GM12873 (cell line): Measurements from ENCODE around the gene LRRC47.

ENCODE experiments used
- TF ChIP-seq, protein P1 (sequence below): IDR thresholded peaks from 2 replicates; pipeline ENCODE4 v1.5.1; 2012; ENCODE audit warnings: low read depth, mild to moderate bottlenecking, moderate library complexity, low read length, control low read depth; ENCODE audit not compliant: insufficient read depth; ENCODE audit errors: missing control alignments

The LRRC47 gene

DNA sequence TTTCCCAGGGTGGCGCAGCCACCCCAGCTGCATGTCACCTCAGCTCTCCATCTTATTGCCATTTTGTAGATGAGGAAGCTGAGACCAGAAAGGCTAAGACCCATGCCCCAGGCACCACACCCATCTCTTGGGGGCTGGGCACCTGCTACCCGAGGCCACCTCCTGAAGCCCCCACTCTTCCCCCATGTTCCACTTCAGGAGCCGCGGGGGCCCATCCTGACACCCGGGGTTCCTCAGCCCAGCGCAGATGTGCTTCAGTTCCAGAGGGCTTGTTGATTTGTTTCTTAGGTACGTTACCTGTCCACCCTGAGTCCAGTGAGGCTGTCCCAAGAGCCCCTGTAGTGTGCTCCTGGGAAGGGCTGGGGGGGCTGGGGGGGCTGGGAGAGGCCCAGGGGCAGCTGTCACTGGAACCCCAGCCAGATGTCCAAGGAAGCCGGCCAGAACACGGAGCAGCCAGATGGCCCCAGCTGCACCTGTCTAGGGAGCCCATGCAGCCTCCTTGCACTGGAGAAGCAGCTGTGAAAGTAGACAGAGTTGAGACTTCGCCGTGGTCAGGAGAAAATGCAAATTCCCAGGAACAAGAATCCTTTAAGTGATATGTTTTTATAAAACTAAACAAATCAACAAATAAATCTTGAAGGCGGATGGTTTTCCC is 61.1 kb downstream of the LRRC47 start:
- TF ChIP-seq, protein P1, sequence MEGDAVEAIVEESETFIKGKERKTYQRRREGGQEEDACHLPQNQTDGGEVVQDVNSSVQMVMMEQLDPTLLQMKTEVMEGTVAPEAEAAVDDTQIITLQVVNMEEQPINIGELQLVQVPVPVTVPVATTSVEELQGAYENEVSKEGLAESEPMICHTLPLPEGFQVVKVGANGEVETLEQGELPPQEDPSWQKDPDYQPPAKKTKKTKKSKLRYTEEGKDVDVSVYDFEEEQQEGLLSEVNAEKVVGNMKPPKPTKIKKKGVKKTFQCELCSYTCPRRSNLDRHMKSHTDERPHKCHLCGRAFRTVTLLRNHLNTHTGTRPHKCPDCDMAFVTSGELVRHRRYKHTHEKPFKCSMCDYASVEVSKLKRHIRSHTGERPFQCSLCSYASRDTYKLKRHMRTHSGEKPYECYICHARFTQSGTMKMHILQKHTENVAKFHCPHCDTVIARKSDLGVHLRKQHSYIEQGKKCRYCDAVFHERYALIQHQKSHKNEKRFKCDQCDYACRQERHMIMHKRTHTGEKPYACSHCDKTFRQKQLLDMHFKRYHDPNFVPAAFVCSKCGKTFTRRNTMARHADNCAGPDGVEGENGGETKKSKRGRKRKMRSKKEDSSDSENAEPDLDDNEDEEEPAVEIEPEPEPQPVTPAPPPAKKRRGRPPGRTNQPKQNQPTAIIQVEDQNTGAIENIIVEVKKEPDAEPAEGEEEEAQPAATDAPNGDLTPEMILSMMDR = no peak

DNA sequence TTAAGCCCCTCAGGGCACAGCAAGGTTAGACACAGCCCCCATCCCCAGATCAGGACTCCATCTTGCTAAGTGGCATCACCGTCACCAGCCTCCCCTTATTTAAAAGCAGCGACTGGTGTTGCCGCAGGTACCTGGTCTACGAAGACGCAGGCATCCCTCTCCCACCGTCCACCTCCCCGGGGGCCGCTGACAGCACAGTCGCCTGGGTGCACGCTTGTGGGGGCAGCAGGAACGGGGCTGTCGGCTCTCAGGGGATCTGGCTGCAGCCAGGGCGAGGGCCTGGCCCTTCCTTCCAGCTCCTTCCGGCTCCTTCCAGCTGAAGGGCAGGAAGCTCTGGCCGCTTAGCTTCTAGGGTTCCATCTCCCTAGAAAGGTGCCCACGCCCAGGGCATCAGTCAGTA is 61.7 kb downstream of the LRRC47 start:
- TF ChIP-seq, protein P1 = no peak

DNA sequence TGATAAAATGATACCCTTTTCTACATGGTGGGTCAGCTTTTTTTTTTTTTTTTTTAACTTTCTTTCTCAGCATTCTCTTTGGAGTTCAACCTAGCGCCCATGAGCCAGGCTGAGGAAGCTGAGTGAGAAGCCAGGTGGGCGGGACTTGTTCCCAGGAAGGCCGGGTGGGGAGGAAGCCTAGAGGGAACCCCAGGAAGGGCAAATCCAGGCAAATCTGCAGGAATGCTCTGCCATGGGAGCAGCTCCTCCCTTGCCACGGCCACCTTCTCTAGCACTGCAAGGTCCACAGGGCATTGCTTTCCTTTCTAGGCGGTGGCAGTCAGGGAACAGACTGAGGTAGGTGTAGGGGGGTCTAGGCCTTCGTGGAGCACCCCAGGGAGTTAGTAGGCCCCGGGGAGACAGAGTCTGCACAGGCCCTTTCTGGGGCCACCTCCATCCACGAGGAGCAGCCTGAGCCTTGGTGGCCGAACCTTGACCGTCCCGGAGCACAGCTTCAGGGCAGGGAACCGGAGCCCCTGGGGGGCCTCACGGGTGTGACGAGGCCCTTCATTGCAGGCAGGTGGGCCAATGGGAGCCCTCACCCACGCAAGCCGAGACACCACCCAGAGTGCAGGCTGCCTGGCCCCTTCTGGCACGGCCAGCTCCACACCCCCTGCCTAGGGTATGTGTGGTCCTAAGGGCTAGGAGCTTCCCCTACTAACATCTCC is 62.3 kb downstream of the LRRC47 start:
- TF ChIP-seq, protein P1 = no peak

DNA sequence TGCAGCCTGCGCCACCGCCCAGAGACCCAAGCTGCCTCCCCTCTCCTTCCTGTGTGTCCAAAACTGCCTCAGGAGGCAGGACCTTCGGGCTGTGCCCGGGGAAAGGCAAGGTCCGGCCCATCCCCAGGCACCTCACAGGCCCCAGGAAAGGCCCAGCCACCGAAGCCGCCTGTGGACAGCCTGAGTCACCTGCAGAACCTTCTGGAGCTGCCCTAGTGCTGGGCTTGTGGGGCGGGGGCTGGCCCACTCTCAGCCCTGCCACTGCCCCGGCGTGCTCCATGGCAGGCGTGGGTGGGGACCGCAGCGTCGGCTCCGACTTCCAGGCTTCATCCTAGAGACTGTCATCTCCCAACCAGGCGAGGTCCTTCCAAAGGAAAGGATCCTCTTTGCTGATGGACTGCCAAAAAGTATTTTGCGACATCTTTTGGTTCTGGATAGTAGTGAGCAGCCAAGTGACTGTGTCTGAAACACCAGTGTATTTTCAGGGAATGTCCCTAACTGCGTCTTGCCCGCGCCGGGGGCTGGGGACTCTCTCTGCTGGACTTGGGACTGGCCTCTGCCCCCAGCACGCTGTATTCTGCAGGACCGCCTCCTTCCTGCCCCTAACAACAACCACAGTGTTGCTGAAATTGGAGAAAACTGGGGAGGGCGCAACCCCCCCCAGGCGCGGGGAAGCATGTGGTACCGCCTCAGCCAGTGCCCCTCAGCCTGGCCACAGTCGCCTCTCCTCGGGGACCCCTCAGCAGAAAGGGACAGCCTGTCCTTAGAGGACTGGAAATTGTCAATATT is 63.0 kb downstream of the LRRC47 start:
- TF ChIP-seq, protein P1 = no peak

DNA sequence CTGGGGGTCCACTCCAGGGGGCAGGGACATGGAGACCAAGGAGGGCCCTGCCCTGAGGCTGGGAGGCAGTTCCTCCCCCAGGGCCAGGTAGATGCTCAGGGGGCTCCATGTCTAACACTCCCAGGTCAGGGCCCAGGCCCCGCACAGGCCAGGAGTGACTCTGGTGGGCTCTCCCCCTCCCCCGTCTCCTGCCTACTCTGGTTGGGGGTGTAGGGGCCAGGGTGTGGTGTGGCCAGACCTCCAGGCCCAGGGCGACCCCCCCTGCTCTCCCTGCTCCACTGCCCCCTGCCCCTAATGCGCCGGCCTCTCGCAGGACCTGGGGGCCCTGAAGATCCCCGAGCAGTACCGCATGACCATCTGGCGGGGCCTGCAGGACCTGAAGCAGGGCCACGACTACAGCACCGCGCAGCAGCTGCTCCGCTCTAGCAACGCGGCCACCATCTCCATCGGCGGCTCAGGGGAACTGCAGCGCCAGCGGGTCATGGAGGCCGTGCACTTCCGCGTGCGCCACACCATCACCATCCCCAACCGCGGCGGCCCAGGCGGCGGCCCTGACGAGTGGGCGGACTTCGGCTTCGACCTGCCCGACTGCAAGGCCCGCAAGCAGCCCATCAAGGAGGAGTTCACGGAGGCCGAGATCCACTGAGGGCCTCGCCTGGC is 63.7 kb downstream of the LRRC47 start:
- TF ChIP-seq, protein P1 = no peak

DNA sequence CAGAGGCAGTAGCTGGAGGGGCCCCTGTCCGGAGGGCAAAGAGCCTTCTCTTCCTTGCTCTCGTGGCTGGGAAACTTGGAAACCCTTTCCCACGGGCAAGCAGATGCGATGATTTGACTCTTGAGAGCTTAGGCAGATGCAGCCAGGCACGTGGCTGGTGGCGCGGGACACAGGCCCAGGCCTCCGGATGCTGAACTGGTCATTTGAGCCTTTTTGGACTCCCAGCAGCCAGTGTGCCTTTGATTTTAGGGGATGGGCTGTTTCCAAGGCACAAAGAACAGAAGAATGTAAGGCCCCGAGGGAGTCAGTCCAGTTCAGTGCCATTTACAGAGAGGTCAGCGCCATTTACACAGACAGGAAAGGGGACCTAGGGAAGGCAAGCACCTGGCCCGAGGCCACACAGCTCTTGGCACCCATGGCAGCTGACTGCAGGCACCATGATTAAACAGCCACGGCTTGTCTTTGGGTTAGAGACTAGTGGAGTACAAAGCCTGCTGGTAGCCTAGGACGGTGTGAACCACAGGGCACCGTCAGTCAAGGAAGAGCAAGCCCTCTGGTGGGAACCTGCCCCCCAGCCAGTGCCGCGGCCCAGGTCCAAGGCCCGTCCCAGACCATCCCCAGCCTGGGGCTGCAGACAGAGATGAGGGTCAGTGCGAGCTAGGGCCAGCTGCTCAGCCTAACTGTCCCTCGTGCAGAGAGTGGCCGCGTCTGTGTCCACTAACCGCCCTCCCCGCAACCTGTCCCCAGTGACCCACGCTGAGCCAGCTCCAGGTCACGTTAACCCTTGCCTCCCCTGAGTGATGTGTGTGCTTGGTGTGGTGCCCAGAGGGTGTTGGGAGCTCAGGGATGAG is 64.5 kb downstream of the LRRC47 start:
- TF ChIP-seq, protein P1 = no peak
